ELF-1 (cell line): ENCODE data around the gene GCNT1.
A peak's percentile ranks its signal among the peaks of the same experiment; 100 is the strongest.

ENCODE experiments used
- DNase-seq: peaks from one replicate; pipeline ENCODE4 v3.0.0-alpha.2; 2016; ENCODE audit warnings: low read depth, low spot score

Gene GCNT1

GRCh38 chr9:76534026-76534425, 75.0 kb downstream of the GCNT1 start:
- no peak for DNase-seq

GRCh38 chr9:76537150-76537646, 78.2 kb downstream of the GCNT1 start:
- DNase-seq, result no peak

- no peak for DNase-seq
These were observed 80.2 kb downstream of the GCNT1 start for GRCh38 chr9:76539180-76539579.

GRCh38 chr9:76542360-76542759, 83.4 kb downstream of the GCNT1 start:
- DNase-seq, result peak; percentile 58

GRCh38 chr9:76545191-76545590, 86.2 kb downstream of the GCNT1 start:
- DNase-seq, result no peak

GRCh38 chr9:76552181-76552580, 93.2 kb downstream of the GCNT1 start:
- DNase-seq, result no peak

- DNase-seq, result no peak
These were observed 93.9 kb downstream of the GCNT1 start for GRCh38 chr9:76552751-76553455.

GRCh38 chr9:76553680-76554079, 94.7 kb downstream of the GCNT1 start:
- no peak for DNase-seq
